PC-9 (cell line): ENCODE results near the gene CD44.

Experiments
- EZH2 ChIP-seq: fragments of 200-600 bp; sonication (generic); IDR thresholded peaks from 2 replicates; pipeline ENCODE4 v1.8.0; 2017; ENCODE audit warnings: antibody characterized with exemption, low read depth
- TF ChIP-seq, protein P1 (sequence below): fragments of 200-600 bp; sonication (generic); conservative IDR thresholded peaks from 2 replicates; pipeline ENCODE4 v1.6.1; 2017; ENCODE audit warnings: mixed run types, antibody characterized with exemption, mild to moderate bottlenecking, moderate library complexity

DNA sequence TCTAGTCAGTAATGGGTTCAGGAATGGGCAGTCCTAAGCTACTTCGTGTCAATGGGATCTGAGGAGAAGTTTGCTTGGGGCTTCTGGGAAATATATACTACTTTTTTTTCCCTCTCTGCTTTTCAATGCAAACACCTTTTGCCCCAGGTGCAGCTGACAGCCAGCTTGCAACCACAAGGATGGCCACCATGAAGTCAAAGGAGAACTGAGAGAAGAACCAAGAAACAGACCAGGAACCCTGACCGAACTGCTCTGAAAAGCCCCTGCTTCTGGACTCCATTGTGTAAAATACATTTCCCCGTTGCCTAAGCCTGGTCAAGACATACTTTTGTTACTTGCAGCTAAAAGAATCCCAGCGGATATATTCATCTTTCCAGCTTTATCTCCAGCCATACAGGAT is 20.1 kb upstream of the CD44 start:
- TF ChIP-seq, protein P1, sequence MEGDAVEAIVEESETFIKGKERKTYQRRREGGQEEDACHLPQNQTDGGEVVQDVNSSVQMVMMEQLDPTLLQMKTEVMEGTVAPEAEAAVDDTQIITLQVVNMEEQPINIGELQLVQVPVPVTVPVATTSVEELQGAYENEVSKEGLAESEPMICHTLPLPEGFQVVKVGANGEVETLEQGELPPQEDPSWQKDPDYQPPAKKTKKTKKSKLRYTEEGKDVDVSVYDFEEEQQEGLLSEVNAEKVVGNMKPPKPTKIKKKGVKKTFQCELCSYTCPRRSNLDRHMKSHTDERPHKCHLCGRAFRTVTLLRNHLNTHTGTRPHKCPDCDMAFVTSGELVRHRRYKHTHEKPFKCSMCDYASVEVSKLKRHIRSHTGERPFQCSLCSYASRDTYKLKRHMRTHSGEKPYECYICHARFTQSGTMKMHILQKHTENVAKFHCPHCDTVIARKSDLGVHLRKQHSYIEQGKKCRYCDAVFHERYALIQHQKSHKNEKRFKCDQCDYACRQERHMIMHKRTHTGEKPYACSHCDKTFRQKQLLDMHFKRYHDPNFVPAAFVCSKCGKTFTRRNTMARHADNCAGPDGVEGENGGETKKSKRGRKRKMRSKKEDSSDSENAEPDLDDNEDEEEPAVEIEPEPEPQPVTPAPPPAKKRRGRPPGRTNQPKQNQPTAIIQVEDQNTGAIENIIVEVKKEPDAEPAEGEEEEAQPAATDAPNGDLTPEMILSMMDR = no peak
- TF ChIP-seq EZH2 = no peak
